Osteocyte (in vitro differentiated cells): Measurements from ENCODE around the gene PIP4K2C. TPM values are rescaled to one million over a fixed set of nuclear protein-coding genes. Genes with fewer than 3 reads are reported as not detected.

ENCODE experiments used
- DNase-seq: peaks from one replicate; pipeline ENCODE4 v3.0.0; 2021; ENCODE audit warnings: mixed read lengths; ENCODE audit not compliant: unreplicated experiment; ENCODE audit errors: extremely low spot score
- H3K27ac Mint-ChIP-seq: one replicate; pipeline ENCODE4 v1.8.0; 2021; ENCODE audit warnings: mild to moderate bottlenecking, mixed read lengths; ENCODE audit not compliant: unreplicated experiment
- H3K27me3 Mint-ChIP-seq: one replicate; pipeline ENCODE4 v1.8.0; 2021; ENCODE audit warnings: mixed read lengths; ENCODE audit not compliant: unreplicated experiment
- H3K36me3 Mint-ChIP-seq: one replicate; pipeline ENCODE4 v1.8.0; 2021; ENCODE audit warnings: mixed read lengths; ENCODE audit not compliant: unreplicated experiment
- H3K4me1 Mint-ChIP-seq: one replicate; pipeline ENCODE4 v1.8.0; 2021; ENCODE audit warnings: mixed read lengths; ENCODE audit not compliant: unreplicated experiment
- H3K4me3 Mint-ChIP-seq: one replicate; pipeline ENCODE4 v1.8.0; 2021; ENCODE audit warnings: mild to moderate bottlenecking, moderate library complexity, mixed read lengths; ENCODE audit not compliant: unreplicated experiment
- H3K9me3 Mint-ChIP-seq: one replicate; pipeline ENCODE4 v1.8.0; 2021; ENCODE audit warnings: mixed read lengths; ENCODE audit not compliant: unreplicated experiment
- CTCF ChIP-seq: fragments of 200-600 bp; sonication (generic); IDR thresholded peaks from 2 replicates; pipeline ENCODE4 v1.5.0; 2021; ENCODE audit warnings: antibody characterized with exemption, mild to moderate bottlenecking, moderate library complexity
- total RNA-seq: library from RNA; stranded (reverse); gene quantifications from 2 replicates; pipeline ENCODE4 v1.2.1, GENCODE V29; 2021

The PIP4K2C gene
- total RNA-seq, 1 donor from 2014 or later, result 30.4 TPM

DNA sequence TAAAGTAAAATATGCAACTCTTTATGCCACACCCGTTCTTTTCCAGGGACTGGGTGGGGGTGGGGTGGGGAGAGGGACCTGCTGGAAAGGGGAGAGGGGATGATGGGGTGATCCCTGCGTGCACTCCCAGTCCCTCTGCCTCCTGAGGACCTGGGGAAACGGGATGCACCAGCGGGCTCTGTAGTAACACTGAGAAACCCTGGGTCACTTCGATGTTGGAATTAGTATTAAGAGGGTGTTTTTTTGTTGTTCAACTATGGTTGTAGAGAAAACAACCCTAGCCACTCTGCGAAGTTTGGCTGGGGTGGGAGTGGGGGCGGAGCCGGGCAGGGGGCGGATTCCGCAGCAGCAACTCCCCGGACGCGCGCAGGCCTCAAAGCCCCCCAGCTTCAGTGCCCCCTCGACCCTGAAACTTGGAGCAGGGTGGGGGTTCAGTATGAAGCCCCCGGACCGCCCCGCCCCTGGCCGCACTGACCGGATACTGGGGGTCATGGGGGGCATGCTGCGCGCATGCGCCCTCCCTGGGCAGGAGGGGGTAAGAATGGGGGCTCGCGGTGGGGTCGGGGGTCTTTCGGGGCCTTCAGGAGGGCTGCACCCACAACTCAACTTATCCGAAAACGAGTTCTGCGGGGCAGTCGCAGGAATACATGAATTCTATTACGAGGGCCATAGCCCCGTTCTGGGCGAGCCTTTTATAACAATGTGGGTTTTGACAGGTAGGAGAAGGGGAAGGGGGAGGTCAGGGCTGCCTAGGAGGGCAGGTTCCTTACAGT lies 19.0 kb downstream of the PIP4K2C start:
- H3K27ac Mint-ChIP-seq, result peak overlapping the region; percentile 31
- no peaks in the 10 kb centered on the region for H3K9me3 Mint-ChIP-seq

GRCh38 chr12:57610554-57611107 lies 19.6 kb downstream of the PIP4K2C start:
- peaks cover 8% of the 10 kb centered on the region for H3K36me3 Mint-ChIP-seq
- H3K4me1 Mint-ChIP-seq, result peaks cover 26% of the 10 kb centered on the region
- no peak for TF ChIP-seq CTCF
- H3K9me3 Mint-ChIP-seq, result no peaks in the 10 kb centered on the region
- peaks cover 2% of the 10 kb centered on the region for H3K27me3 Mint-ChIP-seq
- no peak for DNase-seq
- peak overlapping the region; percentile 44 for H3K27ac Mint-ChIP-seq
- H3K4me3 Mint-ChIP-seq, result peak overlapping the region; percentile 69

More for the DNA sequence above, 19.0 kb downstream of the PIP4K2C start:
- Mint-ChIP-seq H3K27me3 (peaks cover 2% of the 10 kb centered on the region), H3K36me3 (peaks cover 4% of the 10 kb centered on the region), H3K4me1 (peaks cover 32% of the 10 kb centered on the region), H3K4me3 (peak overlapping the region; percentile 69)
- no peak for TF ChIP-seq CTCF
- DNase-seq, result no peak

DNA sequence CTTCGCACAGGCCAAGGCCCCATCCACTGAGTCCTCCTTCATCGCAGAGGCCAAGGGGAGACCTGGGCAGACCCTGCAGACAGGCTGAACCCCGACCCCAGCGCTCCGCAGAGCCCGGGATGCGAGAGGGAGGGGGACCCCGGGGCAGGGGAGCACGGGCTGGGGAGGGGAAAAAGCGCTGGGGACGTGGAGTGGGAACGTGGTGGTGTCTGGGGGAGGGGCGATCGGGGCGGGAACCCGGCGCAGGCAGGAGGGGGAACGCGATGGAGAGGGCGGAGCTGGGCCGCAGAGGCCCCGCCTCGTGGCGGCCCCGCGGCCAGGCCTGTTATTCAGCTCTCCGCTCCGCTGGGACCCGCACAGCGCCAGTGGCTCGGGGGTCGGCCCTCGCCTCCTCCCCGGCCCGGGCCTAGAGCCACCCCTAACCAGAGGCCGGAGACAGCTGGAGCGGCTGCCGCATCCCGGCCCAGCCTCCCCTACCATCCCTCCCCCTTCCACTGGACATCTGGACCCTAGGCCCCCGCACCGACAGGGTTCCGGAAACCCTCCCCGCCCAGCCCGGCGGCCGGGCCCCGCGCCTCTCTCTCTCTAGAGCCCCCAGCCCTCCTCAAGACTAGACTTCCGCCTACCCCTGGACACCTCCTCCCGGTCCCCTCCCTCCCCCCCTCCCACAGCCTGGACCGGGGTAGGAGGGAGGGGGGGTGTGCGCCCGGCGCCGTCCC lies 20.3 kb downstream of the PIP4K2C start, which contains the start of gene ARHGEF25:
ARHGEF25 (plus strand) TSS at position 328 of the 719 bp plus-strand sequence. CDS start 460 bp downstream, outside the sequence.
- Mint-ChIP-seq H3K9me3 (no peaks in the 10 kb centered on the region), H3K36me3 (peaks cover 14% of the 10 kb centered on the region), H3K27me3 (peaks cover 2% of the 10 kb centered on the region), H3K27ac (peak within 1 kb of the TSS; percentile 47), H3K4me3 (peak within 1 kb of the TSS; percentile 78), H3K4me1 (peaks cover 25% of the 10 kb centered on the region)
- TF ChIP-seq CTCF, result no peak
- no peak for DNase-seq

DNA sequence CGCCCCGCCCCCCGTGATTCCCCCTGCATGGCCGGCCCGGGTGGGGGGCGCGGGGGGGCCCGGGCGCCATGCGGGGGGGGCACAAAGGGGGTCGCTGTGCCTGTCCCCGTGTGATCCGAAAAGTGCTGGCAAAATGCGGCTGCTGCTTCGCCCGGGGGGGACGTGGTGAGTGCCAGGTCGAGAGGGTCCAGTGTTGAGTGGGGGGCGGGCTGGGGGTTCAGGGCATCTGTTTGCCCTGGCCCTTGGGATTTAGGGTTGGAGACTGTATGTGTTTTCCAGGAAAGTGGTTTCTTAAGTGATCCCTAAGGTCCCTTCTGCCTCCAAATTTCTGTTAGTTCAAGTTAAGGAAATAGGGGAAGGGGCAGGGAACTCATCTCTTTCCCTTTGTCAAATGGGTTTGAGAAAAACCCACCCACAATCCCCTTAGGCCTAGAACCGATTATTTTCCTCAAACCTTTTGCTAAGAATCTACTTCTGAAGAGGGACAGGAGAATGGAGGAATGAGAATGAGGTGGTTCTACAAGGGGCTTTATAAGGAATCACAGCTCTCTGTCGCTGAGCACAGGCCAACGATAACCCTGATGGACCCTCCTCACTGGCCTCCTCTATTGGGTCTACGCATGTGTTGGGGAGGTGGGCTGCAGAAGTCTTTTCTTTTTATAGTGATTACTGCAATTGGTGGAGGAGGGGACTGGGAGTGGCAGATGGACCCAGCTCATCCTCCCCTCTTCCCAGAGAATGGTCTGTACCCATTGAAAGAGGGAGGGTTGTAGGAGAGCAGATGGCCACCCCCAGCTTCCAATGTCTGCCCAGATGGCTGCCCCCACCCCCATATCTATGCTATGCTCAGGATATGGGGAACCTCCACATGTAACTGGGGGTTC lies 21.1 kb downstream of the PIP4K2C start:
- Mint-ChIP-seq H3K27ac (peak overlapping the region; percentile 47), H3K27me3 (no peaks in the 10 kb centered on the region), H3K36me3 (peaks cover 20% of the 10 kb centered on the region), H3K4me3 (peak overlapping the region; percentile 78), H3K9me3 (no peaks in the 10 kb centered on the region), H3K4me1 (peaks cover 29% of the 10 kb centered on the region)
- DNase-seq, result no peak
- TF ChIP-seq CTCF, result no peak
